VCaP (cell line): ENCODE results near the gene IL10RA.

Experiments used
- H3K27ac ChIP-seq: fragments of 450-650 bp; 2 replicates; pipeline ENCODE4 v1.5.1; 2017
- CTCF ChIP-seq: fragments of 450-650 bp; conservative IDR thresholded peaks from 2 replicates; pipeline ENCODE4 v1.5.1; 2017; ENCODE audit warnings: mild to moderate bottlenecking, moderate library complexity

Gene IL10RA

DNA sequence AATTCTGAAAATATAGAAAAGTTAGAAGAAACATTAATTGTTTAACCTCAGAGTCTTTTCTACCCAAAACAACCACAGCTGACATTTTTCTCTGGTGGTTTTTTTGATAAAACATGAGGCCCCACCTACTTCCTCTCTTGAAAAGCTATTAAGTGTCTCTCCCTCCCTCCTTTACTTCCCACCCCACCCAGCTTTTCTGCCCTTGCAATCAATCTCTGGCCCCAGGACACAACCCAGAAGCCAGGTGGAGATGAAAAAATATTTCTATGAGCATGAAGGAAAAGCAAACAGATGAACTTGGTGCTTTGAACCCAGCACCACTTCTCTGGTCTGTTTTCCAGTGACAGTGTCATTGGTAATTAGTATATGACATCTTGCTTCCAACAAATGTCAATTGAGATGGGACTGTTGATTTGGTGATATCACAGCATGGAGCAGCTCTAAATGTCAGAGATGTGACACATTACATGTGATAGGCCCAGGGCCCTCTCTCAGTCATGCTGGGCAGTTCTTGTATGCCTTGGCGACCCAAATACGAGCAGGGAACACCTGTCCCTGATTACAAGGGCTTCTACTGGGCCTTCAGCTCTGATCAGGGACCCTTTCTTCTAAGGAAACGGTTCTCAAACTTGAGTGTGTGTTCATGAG lies 33.0 kb upstream of the IL10RA start:
- TF ChIP-seq CTCF = no peak
- no peak overlapping the region for H3K27ac ChIP-seq

DNA sequence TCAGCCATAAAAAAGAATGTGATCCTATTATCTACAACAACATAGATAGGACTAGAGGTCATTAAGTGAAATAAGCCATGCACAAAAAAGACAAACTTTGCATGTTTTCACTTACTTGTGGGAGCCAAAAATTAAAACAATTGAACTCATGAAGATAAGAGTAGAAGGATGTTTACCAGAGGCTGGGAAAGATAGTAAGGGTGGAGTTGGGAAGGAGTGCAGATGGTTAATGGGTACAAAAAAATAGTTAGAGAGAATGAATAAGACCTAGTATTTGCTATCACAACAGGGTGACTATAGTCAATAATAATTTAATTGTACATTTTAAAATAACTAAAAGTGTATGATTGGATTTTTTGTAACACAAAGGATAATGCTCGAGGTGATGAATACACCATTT lies 27.2 kb upstream of the IL10RA start:
- no peak for TF ChIP-seq CTCF
- H3K27ac ChIP-seq = no peak overlapping the region

- no peak overlapping the region for H3K27ac ChIP-seq
- no peak for TF ChIP-seq CTCF
Observed at GRCh38 chr11:117959438-117960149, 26.6 kb upstream of the IL10RA start.

GRCh38 chr11:117960406-117960805 lies 25.8 kb upstream of the IL10RA start:
- H3K27ac ChIP-seq = no peak overlapping the region
- no peak for TF ChIP-seq CTCF

DNA sequence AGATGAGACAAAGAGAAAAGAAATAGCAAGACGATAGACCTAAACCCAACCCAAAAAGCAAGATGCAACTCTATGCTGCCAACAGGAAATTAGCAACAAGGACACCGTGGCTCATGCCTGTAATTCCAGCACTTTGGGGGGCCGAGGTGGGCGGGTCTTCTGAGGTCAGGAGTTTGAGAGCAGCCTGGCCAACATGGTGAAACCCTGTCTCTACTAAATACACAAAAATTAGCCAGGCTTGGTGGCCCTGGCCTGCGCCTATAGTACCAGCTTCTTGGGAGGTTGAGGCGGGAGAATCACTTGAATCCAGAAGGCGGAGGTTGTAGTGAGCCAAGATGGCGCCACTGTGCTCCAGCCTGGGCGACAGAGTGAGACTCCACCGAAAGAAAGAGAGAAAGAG lies 24.3 kb upstream of the IL10RA start:
- no peak overlapping the region for H3K27ac ChIP-seq
- no peak for TF ChIP-seq CTCF

GRCh38 chr11:117962826-117963225 lies 23.4 kb upstream of the IL10RA start:
- TF ChIP-seq CTCF = no peak
- H3K27ac ChIP-seq = no peak overlapping the region

GRCh38 chr11:117966908-117967307 lies 19.3 kb upstream of the IL10RA start:
- H3K27ac ChIP-seq = no peak overlapping the region
- TF ChIP-seq CTCF = no peak
